ENCODE data around the gene HEMK1.

HEMK1 gene

DNA sequence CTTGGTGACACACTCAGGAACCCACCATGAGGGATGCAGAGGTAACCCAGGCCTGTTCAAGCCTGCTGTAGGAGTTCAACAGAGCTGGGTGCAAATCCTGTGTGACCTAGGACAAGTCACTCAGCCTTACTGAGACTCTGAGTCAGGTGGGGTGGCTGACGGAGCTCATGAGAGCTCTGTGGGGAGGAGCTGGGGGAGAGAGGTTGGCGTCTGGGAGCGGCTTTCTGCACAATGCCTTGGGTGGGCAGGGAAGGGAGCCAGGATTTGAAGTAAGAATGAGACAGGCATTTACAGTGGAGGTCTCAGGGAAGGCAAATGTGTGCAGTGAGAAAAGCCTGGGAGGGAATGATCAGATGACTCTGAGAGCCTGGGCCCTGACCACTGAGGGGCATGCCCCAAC is 20.1 kb upstream of the HEMK1 start:
- no peak for DNase-seq

DNA sequence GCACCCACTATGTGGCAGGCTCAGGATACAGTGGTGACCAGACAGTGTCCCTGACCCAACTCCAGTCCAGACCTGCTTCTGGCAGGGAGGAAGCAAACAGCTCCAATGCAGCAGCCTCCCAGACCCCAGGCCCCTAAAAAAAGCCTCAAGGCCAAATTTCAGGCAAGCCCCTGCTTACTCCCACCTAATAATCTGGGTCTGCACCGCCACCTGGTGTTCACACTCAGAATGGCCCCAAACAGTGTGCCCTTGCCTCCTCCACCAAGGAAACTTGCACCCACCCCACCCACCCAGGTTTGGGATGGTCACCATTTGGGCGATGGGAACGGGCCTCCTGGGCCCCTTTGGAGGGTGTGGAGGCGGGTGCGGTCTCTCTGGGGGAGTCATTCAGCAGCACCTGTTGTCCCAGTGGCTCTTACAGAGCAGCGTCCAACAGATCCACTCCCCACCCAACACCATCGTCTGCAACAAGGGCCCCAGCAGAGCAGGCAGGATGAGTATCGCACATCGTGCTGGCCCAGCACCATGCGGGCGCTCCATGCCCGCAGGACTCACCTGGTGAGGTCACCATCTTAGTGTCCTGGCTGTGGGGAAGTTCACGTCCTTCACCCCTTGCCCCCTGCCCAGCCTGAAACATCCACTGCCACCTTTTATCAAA is 19.1 kb upstream of the HEMK1 start:
- peak; percentile 15 for DNase-seq

DNA sequence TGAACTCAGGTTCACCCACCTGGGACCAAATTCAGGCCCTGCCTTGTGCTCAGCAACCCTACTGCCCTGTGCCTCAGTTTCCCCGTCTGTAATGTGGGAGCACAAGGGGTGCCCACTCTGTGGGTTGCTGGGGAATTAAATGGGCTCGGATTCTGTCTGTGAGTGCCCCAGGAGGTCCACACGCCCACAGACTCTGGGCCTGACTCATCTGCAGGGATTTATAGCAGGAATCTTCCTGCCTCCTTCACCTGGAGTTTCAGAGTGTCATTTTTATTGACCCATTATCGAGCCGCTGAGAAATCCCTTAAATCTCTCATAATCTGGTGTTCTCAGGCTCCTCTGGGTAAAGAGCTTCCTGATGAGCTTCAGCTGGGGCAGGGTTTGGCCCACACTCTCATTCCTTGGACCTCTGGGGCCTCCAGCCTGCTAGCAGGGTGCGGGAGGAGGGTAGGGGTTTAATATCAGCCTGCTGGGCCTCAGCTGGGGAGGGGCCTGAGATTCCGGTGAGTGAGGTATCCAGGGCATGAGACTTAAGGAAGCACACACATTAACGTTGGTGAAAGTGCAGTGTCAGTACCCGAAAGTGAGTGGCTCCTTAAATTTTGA is 18.2 kb upstream of the HEMK1 start:
- no peak for DNase-seq

DNA sequence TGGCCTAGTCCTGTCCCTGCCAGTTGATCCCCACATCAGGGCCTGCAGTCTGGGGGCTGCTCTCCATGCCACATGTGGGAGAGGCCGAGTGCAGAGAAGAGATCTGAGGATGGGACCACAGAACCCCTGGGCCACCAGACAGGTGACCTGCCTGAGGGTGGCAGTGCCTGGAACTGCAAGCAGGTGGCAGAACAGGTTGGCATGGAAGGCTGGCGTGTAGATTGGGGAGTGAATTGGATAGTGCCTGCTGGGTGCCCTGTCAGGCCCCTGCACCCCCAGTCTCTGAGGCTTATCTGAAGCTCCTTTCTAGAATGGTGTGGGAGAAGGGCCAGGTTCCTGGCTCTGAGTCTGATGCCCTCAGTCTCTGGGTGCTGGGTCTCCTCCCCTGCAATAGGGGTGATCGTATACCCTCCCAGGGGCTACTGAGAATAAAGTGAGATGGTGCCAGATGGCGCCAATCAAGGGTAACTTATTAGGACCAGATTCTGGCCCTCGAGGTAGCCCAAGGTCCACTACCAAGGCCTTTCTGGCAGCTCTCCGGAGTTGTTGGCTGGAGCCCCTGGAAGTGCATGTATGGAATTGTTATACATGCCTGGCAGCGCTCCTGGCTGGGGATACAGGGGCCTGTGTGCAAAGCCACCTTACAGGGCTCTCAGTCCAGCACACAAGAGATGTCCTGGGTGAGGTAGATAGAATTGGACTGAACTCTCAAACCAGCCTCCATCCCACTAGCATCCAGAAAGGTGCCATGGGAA is 17.5 kb upstream of the HEMK1 start:
- no peak for DNase-seq

DNA sequence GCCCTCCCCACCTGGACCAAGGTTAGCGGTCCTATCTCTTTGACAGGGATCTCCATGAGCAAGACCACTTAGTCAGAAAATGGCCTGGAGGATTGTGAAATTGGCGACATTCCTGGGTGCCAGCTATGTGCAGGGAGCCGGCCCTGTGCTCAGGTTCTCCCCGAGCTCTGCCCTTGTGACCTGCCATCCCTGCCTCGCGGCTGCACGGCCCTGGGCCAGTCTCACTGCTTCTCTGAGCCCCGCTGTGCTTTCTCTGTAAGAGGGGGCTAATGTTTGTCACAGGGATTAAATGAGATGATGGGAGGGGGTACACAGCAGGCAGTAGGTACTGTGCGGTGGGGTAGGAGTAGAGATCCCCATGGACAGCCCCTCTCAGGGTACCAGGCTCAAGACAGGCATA is 16.7 kb upstream of the HEMK1 start:
- no peak for DNase-seq

DNA sequence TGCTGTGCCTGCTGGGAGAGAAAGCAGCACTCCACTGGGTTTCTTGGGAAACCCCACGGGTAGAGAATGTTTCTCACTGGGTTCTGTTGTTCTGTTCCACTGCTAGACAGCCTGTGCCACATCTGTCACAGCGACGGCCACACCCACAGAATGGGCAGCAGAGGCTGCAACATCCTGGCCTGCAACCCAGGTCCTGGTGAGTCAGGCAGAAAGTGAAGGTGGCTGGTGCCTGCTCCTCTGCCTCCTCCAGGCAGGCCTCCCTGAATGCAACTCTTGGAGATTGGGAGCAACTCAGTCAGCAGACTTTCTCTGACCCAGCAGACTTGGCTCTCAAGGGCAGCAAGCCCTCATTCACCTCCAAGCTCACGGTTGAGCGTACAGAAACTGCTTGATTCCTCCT is 14.8 kb upstream of the HEMK1 start:
- DNase-seq: no peak

DNA sequence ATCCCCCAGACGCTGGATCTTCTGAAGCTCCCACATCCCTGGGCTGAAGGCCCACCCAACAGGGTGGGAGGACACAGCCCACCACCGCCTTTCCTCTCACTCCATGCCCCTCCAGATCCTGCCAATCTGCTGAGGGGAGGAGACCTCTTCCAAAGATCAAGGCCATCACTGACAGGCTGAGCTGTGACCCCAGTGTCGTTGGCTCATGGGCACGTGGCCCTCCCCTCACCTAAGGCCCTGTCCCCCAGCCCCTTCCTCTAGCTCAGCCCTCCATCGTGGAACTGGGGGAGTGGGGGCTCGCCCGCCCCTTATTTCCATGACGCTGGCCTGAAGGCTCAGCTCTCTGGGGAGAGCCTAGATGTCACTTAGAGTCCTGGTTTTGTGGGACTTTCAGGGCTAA is 12.2 kb upstream of the HEMK1 start:
- DNase-seq: no peak

DNA sequence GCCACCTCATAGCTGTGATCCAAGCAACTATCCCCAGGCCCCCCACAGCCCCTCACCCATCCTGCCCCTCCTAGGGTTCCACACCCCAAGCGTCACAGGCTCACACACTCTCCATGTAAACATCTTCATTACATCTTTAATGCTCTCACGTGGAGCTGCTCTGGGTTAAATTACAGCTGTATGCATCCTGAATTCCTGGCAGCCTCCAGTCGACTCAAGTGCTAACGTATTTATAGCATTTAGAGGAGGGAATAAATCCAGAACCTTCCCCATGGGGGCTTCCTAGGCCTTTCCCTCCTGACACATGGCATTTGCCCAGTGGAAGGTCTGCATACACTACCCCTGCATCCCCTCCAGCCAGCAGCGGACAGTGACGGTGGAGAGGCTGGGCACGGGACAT is 11.4 kb upstream of the HEMK1 start:
- no peak for DNase-seq

DNA sequence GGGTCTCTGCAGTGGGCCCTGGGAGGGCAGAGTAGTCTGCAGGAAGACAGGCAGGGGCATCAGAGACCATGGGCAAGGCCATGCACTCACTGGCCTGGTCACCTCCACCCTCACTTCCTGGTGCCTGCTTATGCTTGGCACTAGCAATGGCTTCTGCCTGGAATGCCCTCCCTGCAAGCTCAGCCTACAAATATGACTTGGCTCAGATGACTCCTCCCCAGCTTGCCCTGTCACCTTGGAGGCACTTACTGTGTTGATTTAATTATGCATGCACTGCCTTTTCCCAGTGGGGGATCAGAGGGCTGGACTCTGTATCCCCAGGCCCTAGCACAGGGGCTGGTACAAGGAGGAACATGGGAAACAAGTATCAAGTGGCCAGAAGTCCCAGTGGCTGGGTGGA is 9.6 kb upstream of the HEMK1 start:
- DNase-seq: no peak

DNA sequence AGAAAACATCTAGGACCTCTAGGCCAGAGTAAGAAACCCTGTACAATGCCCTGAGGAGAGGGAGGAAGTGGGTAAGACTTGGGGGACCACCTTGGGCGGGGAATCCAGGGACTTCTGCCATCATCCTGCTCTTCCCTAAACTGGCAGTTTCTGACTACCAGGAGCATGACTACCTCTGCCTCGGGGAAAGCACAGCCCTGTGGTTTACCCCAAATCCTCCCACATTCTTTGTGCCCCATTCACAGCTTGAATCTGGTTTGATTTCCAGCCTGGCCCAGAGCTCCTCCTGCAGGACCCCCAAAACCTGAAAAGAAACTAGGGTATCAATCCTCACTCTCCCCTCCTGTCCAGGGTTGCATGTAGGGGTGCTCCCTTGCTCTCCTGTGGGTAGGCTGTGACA is 6.5 kb upstream of the HEMK1 start:
- no peak for DNase-seq

DNA sequence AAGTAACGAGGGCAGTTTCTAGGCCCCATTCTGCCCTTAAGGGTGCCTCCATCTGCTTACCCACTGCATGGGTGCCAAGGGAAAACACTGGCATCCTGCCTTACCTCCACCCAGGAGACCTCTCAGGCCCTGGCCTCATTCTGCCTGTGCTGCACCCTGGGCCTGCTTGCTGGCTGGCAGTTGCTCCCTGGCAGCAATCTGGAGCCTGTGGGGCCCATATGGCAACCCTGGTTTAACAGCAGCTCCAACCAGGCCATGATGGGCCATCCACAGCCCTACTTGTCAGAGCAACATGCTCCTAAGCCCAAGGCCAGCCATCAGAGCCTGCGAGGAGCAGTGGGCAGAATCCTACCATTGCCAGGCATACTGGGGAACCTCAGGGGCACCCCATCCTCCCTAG is 5.5 kb upstream of the HEMK1 start:
- no peak for DNase-seq

DNA sequence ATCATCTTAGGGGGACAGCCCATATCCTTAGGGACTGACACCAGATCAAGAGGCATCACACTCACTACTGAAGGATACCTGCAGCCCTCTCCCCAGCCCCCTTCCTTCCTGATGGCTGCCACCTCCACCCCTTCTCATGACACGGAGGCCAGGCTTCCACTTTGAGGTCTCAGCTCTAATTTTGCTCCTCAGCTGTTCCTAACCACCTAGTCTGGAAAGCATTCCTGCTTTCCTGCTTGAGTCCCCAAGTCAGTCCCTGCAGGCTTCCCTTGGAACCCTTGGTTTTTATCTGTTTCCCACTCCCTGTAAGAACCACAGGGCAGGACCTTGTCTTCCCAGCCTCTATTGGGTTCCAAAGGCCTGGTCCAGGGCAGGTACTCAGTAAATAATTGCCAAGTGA is 5.0 kb upstream of the HEMK1 start:
- DNase-seq: no peak

DNA sequence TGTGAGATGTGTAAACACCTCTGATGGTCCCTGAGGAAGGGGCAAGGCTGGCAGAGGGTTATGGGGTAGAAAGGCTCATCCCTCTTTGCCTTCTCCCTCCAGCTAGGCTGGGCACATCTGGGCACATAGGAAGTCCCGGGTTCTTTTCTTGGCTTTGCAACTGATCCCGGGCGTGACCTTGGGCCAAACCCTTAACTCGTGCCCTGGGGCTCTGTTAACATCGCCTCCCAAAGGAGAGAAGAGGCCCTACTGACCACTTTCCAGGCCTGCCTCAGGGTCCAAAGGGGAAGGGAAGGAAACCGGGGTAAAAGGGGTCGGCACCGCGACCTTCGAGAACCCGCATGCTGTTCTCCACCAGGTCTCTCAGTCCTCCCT is 2.3 kb upstream of the HEMK1 start:
- no peak for DNase-seq

DNA sequence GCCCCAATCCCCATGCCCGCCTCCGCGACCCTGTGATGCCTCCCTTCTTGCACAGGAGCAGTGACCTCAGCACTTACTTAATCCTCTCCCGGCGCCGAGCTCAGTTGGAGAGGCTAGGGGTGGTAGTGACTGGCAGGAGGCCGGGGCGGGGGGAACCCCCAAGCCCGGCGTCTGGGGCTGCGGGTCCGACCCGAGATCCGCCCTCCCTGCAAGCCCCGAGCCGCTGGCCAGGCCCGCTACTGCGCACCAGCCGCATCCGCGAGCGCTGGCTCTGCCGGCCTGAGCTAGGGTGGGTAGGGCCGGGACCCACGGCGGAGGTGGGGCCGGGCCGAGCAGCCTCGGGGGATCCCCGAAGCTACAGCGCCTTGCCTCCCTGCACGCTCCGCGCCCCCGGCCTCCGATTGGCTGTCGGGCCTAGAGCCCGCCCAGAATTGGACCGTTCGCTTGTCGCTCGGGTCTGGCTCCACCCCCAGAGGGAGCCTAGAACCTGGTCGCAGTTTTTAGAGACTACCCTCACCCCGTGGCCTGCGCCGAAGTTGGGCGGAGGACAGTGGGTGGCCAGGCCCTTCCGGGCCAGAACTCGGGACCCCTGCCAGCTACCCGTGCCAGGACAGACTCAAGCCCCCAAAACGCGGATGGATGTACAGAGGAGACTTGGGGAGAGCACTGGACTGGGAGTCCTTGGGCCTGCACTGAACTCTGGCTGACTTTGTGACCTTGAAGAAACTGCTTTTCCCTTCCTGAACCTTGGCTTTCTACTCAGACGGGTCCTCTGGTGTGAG is 1.7 kb upstream of the HEMK1 start, which contains the start of gene C3orf18:
TSS of gene C3orf18 (minus strand) at position 362 of the 782 bp plus-strand sequence. CDS start 2,048 bp downstream, outside the sequence.
- no peak for DNase-seq

DNA sequence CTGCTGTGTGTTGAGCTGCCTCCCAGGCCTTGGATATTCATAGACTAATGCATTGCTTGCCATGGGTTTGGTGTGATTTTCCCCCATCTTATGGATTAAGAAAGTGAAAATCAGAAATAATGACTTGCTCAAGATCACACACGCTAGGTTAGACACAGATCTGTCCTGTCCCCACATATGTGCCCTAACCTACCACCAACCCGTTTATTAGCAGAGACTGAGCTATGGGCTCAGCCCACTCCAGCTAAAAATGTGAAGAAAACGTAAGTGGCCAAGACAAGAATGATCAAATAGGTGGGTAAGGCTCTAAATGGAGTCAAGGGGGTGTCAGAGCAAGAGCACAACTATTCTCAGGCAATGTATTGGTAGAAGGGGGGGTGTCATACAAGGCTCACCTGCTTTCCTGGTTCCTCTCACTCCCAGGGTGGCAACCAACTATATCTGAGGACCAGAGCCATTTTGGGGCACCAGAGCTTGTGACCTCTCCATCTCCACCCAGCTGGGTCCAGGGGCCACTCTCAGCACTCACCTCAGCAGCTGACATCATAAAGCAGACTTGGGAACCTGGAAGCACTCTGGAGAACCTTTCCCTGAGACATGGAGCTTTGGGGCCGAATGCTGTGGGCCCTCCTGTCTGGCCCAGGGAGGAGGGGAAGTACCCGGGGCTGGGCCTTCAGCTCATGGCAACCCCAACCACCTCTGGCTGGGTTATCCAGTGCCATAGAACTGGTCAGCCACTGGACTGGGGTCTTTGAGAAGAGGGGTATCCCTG is 1.4 kb downstream of the HEMK1 start:
- DNase-seq: no peak

DNA sequence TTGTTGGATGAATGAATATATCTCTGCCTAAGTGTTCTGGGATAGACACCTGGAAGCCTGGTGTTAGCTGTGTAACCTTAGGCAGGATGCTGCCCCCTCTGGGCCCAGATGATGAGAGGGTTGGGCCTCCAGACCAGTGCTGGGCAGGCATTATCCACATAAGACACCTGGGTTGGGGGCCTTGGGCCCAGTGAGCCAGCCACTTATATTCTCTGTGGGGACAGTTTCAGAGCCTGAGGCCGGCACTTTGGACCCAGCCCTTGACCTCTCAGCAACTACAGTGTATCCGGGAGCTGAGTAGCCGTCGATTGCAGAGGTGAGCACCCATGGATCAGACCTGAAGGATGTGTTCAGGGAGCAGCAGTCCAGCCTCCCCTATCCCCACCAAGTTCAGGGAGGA is 2.2 kb downstream of the HEMK1 start:
- DNase-seq: no peak

DNA sequence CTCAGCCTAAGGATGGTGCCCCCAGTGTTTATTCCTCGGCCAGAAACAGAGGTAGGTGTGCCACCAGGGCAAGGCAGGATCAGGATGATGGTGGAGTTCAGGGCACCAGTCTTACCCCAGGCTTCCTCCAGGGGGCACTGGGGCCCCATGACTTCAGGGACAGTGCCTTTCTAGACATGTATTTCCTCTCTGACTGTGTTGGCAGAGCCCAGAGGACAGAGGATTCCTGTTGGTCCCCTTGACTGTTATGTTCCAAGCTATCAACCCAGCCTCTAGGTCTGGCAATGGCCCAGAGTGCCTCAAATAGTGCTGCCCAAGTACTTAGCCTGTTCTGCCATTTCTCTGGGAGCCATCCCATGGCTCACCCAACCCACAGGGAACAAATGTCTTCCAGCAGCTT is 2.8 kb downstream of the HEMK1 start:
- peak; percentile 27 for DNase-seq

DNA sequence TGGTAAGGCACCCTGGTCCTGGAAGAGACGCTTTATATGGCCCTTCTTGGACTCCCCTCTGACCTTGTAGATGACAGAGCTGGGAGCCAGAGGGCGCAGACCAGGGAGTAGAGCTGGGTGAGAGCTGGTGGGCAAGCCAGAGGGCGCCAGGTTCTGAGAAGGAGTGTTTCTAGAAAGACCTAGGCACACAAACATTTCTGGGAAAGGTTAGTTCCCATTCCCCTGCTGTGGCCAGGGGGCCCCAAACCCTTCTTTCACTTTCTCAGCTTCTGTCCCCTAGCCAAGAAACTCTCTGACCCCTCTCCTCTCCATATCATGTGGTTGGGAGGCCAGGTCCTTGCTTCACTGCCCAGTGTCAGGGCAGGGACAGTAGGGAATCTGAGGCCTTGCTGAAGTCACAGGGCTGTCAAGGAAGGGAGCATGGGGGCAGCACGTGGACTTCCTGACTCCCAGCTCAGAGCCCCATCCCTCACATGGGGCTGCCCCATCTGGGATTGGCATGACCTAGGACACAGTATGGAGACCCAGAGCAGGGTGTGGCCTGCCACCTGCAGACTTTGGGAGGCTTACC is 3.6 kb downstream of the HEMK1 start:
- no peak for DNase-seq

DNA sequence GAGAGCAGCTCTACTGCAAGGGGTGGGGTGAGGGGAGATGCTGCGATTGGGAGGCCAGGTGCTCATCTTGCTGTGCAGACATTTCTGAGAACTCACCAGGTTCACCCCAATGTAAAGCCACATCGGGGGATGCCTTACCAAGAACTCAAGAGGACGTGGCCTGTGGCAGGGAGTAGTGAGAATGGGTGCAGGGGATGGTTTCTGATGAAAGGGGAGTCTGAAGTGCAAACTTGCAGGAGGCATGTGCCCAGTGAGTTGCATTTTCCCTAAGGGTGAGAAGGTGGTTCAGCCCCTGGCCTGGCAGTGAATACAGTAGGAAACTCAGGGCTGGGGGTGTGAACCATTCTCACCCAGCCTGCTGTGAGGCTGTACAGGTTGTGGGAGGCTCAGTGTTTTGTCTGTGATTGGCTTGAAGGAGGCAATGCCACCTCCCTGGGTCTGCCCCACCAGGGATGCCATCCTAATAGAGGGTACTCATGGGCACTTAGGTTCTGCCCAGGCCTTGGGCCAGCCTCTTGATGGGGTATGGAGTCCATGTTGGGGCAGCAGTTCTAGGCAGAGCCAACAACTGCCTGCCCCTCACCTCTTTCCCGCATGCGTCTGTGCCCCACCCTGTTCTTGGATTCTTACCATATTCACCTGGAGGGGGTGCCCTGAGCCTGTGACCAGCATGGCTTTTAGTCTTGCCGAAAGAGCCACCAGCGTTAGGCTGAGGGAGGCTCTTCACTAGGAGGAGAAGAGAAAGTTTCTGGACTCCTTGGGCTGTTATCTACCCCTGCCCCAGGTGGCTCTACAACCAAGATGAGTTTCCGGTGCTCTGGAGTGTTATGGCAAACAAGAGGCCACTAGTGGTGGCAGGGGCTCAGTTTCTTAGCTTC is 4.5 kb downstream of the HEMK1 start:
- DNase-seq: no peak

DNA sequence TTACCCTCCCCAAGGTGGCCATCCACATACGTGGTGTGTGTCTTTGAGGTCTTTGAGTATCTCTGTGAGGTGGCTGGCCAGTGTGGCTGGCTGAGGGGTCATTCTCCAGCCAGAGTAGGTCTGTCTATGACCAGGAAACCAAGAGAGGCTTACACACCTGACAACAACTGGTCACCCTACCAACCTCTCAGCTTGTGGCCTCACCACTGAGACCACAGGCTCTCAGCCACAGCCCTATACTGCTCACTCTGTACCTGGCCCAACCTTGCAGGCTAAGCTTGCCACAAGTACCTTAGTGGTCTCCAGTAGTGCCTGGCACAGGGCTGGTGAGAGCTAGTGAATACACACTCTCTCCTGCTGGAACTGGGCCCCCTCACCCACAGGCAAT is 5.1 kb downstream of the HEMK1 start:
- DNase-seq: no peak

DNA sequence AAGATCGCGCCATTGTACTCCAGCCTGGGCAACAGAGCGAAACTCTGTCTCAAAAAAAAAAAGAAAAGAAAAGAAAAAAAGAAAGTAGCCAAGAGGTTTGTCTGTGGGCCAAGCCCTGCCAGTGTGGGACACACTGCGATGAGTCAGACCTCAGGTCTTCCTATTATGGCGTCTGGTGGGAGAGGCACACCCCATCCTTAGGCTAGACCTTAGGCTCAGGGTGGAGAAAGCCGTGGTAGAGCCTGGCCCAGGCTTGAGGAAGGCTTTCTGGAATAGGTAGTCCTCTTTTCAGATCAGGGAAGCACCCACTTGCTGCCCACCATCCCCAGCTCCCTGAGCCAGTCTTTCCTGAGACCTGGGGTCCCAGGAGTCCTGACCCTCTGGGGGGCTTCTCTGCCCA is 6.0 kb downstream of the HEMK1 start:
- no peak for DNase-seq
